K562 (cell line): ENCODE results near the gene AZU1. TPM values are rescaled to one million over a fixed set of nuclear protein-coding genes. Genes with fewer than 3 reads are reported as not detected.

ENCODE experiments used
- ATF1 ChIP-seq, 2 experiments: fragments of 450-650 bp in 1 of 2; IDR thresholded peaks; 2 replicates each; pipeline ENCODE4 v1.6.1; 2016; ENCODE audit warnings: missing compliant biosample characterization in 1 of 2, missing genetic modification characterization in 1 of 2
- ELF4 ChIP-seq: fragments of 450-650 bp; formaldehyde crosslinking; IDR thresholded peaks from 2 replicates; pipeline ENCODE4 v1.4.0; 2022; ENCODE audit warnings: missing genetic modification characterization
- HNRNPUL1 ChIP-seq: fragments of 200-400 bp; formaldehyde crosslinking; IDR thresholded peaks from 2 replicates; pipeline ENCODE4 v1.6.1; 2017; ENCODE audit warnings: low read length
- JUN ChIP-seq, 2 experiments: sonication (generic) in 1 of 2; formaldehyde crosslinking in 1 of 2; IDR thresholded peaks; 2 replicates each; pipeline versions ENCODE4 v1.6.1 to v1.8.0; 2012 to 2022; ENCODE audit warnings: borderline replicate concordance in 2 of 2, mild to moderate bottlenecking in 2 of 2, improper control_type of control experiment in 1 of 2, low read depth in 1 of 2, low read length in 1 of 2, missing genetic modification reagents in 1 of 2
- MAFK ChIP-seq: IDR thresholded peaks from 2 replicates; pipeline ENCODE4 v1.6.1; 2011; ENCODE audit warnings: low read length, improper control_type of control experiment
- MNT ChIP-seq, 2 experiments: fragments of 450-650 bp; conservative IDR thresholded peaks; 2 replicates each; pipeline ENCODE4 v1.6.1; 2017; ENCODE audit warnings: mild to moderate bottlenecking in 2 of 2, moderate library complexity in 2 of 2
- POLR2AphosphoS5 ChIP-seq: IDR thresholded peaks from 2 replicates; pipeline ENCODE4 v1.6.1; 2011; ENCODE audit warnings: mild to moderate bottlenecking, low read depth, low read length, moderate library complexity; ENCODE audit not compliant: control insufficient read depth, insufficient read depth
- POLR2B ChIP-seq: fragments of 450-650 bp; IDR thresholded peaks from 2 replicates; pipeline ENCODE4 v1.6.1; 2018; ENCODE audit warnings: low read depth; ENCODE audit not compliant: partially characterized antibody
- POU5F1 ChIP-seq: fragments of 150-350 bp; IDR thresholded peaks from 2 replicates; pipeline ENCODE4 v1.6.1; 2014; ENCODE audit warnings: borderline replicate concordance, low read length, low read depth, mild to moderate bottlenecking; ENCODE audit not compliant: partially characterized antibody
- RBBP5 ChIP-seq: fragments of 200-600 bp; sonication (generic); IDR thresholded peaks from 2 replicates; pipeline ENCODE4 v1.6.1; 2012; ENCODE audit warnings: borderline replicate concordance, mild to moderate bottlenecking, low read length, control low read depth, inconsistent platforms; ENCODE audit not compliant: insufficient read depth, poor library complexity, severe bottlenecking
- RBM25 ChIP-seq: fragments of 200-400 bp; formaldehyde crosslinking; IDR thresholded peaks from 2 replicates; pipeline ENCODE4 v1.6.1; 2018; ENCODE audit warnings: low read length, low read depth, moderate library complexity; ENCODE audit not compliant: severe bottlenecking
- RBM39 ChIP-seq: fragments of 200-400 bp; formaldehyde crosslinking; optimal IDR thresholded peaks from 2 replicates; pipeline ENCODE3; 2018; ENCODE audit warnings: low read depth, low read length
- SP1 ChIP-seq: sonication (generic); formaldehyde crosslinking; IDR thresholded peaks from 2 replicates; pipeline ENCODE4 v1.8.1; 2022; ENCODE audit warnings: mild to moderate bottlenecking, missing genetic modification reagents
- SRSF3 ChIP-seq: fragments of 200-400 bp; formaldehyde crosslinking; IDR thresholded peaks from 2 replicates; pipeline ENCODE4 v1.6.1; 2016; ENCODE audit warnings: mild to moderate bottlenecking, low read length, moderate library complexity; ENCODE audit not compliant: insufficient read depth
- TCFL5 ChIP-seq: fragments of 250-450 bp; sonication (Bioruptor Pico); conservative IDR thresholded peaks from 2 replicates; pipeline ENCODE4 v1.6.1; 2021; ENCODE audit warnings: mild to moderate bottlenecking, moderate library complexity, matching md5 sums
- ZBTB33 ChIP-seq: sonication (generic); formaldehyde crosslinking; IDR thresholded peaks from 2 replicates; pipeline ENCODE4 v1.8.1; 2023; ENCODE audit warnings: mild to moderate bottlenecking, missing genetic modification reagents
- ZBTB43 ChIP-seq: sonication (generic); formaldehyde crosslinking; IDR thresholded peaks from 2 replicates; pipeline ENCODE4 v1.8.0; 2023; ENCODE audit warnings: mild to moderate bottlenecking, missing genetic modification reagents
- ZC3H8 ChIP-seq: fragments of 450-650 bp; IDR thresholded peaks from 2 replicates; pipeline ENCODE4 v1.6.1; 2017
- ZNF121 ChIP-seq: sonication (generic); formaldehyde crosslinking; conservative IDR thresholded peaks from 2 replicates; pipeline ENCODE4 v1.8.0; 2022; ENCODE audit warnings: missing genetic modification reagents
- ZNF140 ChIP-seq: fragments of 250-450 bp; sonication (Bioruptor Pico); IDR thresholded peaks from 2 replicates; pipeline ENCODE4 v1.8.0; 2021; ENCODE audit warnings: moderate library complexity, mild to moderate bottlenecking, inconsistent platforms
- ZNF146 ChIP-seq: IDR thresholded peaks from one replicate; pipeline ENCODE4 v1.6.1; 2018; ENCODE audit warnings: missing compliant biosample characterization; ENCODE audit not compliant: unreplicated experiment
- ZNF324 ChIP-seq: fragments of 250-450 bp; sonication (Bioruptor Pico); IDR thresholded peaks from 2 replicates; pipeline ENCODE4 v1.4.0; 2020; ENCODE audit warnings: mild to moderate bottlenecking
- ZNF766 ChIP-seq: fragments of 200-800 bp; sonication (Bioruptor generic); conservative IDR thresholded peaks from 2 replicates; pipeline ENCODE4 v1.6.1; 2016; ENCODE audit warnings: missing genetic modification characterization, missing compliant biosample characterization
- ZNF77 ChIP-seq: fragments of 250-450 bp; sonication (Bioruptor Pico); IDR thresholded peaks from 2 replicates; pipeline ENCODE4 v1.5.0; 2020
- ZNF79 ChIP-seq: fragments of 250-450 bp; sonication (Bioruptor Pico); IDR thresholded peaks from 2 replicates; pipeline ENCODE4 v1.4.0; 2020; ENCODE audit warnings: low read depth, mild to moderate bottlenecking, moderate library complexity
- polyA plus RNA-seq, 8 experiments: library from polyadenylated mRNA; depleted of rRNA in 4 of 8; stranded (reverse) in 5 of 8; unstranded in 3 of 8; fragments of >200 nt; fragmentation: Nextera tagmentation in 2 of 8; fragmentation: Illumina TruSeq in 1 of 8; extraction: Ambion mirVana in 2 of 8; extraction: Trizol in 1 of 8; gene quantifications; 2 replicates each; pipeline versions ENCODE4 v1.2.1 to v1.2.3, GENCODE V29; 2011 to 2014; ENCODE audit warnings: inconsistent platforms in 1 of 8, missing spikeins in 1 of 8
- total RNA-seq, 7 experiments: library from RNA; depleted of rRNA in 6 of 7; stranded (reverse); fragments of >200 nt in 6 of 7; fragmentation: Illumina TruSeq in 2 of 7; extraction: Trizol in 2 of 7; gene quantifications; 2 replicates each; pipeline versions ENCODE4 v1.2.1 to v1.2.3, GENCODE V29; 2011 to 2021; ENCODE audit warnings: low replicate concordance in 1 of 7

The AZU1 gene
- total and polyA plus RNA-seq, 9 of the 15 experiments (the other 6 are each of a cell fraction or from before 2014, with no cell fraction given), result 0.29 to 1.9 (median 0.59) TPM; not detected in 3

DNA sequence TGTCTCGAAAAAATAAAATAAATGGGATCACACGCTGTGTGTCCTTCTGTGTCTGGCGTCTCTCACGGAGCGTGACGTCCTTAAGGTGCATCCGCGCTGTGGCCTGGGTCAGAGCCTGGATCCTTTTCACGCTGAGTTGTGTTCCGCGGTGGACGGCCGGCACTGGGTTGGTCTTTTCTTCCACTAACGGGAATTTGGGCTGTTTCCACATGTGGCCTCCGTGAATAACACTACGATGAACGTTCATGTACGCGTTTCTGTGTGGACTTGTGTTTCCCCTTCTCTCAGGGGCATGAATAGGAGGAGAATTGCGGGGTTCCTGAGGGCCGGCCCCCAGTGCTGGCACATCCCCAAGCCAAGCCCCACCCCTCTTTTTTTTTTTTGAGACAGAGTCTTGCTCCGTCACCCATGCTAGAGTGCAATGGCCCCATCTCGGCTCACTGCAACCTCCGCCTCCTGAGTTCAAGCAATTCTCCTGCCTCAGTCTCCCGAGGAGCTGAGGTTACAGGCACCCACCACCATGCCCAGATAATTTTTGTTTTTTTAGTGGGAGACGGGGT, 36.5 kb upstream of the AZU1 start (continued):
- no peak for TF ChIP-seq POU5F1
- no peak for TF ChIP-seq ATF1 (CRISPR knock-in tag; IDR thresholded peaks at IDR 0.05)
- peak; percentile 47 for TF ChIP-seq ATF1 (tag; IDR thresholded peaks at IDR 0.05)
- TF ChIP-seq RBBP5, result peak; percentile 49
- TF ChIP-seq POLR2AphosphoS5, result no peak; the same call in 1 of the 2 replicates
- no peak for TF ChIP-seq MNT (conservative IDR thresholded peaks at IDR 0.05)
- TF ChIP-seq SRSF3, result no peak
- TF ChIP-seq ZNF766 (CRISPR knock-in tag), result no peak
- TF ChIP-seq ZNF146, result no peak
- TF ChIP-seq ZBTB33, result peak; percentile 75; the same call in 1 of the 2 replicates
- TF ChIP-seq POLR2B, result peak; percentile 42
- no peak for TF ChIP-seq ZNF140 (CRISPR knock-in tag)
- TF ChIP-seq JUN (IDR thresholded peaks at IDR 0.05; ENCODE audit: borderline replicate concordance, low read depth, low read length), result no peak
- no peak for TF ChIP-seq JUN (CRISPR knock-in tag; IDR thresholded peaks at IDR 0.05; ENCODE audit: borderline replicate concordance)
- no peak for TF ChIP-seq TCFL5
- TF ChIP-seq RBM39, result no peak
- TF ChIP-seq SP1 (CRISPR knock-in tag), result no peak
- TF ChIP-seq ZBTB43, result no peak
- TF ChIP-seq ZC3H8, result no peak
- TF ChIP-seq ZNF79 (CRISPR knock-in tag), result no peak
- no peak for TF ChIP-seq RBM25
- no peak for TF ChIP-seq HNRNPUL1
- no peak; the same call in 1 of the 2 replicates for TF ChIP-seq ELF4 (CRISPR knock-in tag)
- no peak for TF ChIP-seq ZNF121 (CRISPR knock-in tag)
- TF ChIP-seq MAFK, result no peak
- no peak for TF ChIP-seq ZNF324 (CRISPR knock-in tag)
- no peak for TF ChIP-seq ZNF77
